ENCODE measurements around the gene CHMP6.

GRCh38 chr17:81021531-81022343 lies 30.1 kb downstream of the CHMP6 start:
- no peak for TF ChIP-seq CTCF (conservative IDR thresholded peaks at IDR 0.05; ENCODE audit: low read length)
- no peak for TF ChIP-seq EZH2phosphoT487 (IDR thresholded peaks at IDR 0.05; ENCODE audit: borderline replicate concordance, low read depth, low read length)

Data from OCI-LY7 (cell line).